Hepatocyte (in vitro differentiated cells): Measurements from ENCODE around the gene LHX3. TPM values are rescaled to one million over a fixed set of nuclear protein-coding genes. Genes with fewer than 3 reads are reported as not detected.

ENCODE experiments used
- DNase-seq: peaks from one replicate; pipeline ENCODE4 v3.0.0-alpha.2; 2016; ENCODE audit warnings: low spot score
- H2AFZ ChIP-seq: fragments of 200-600 bp; sonication (generic); 2 replicates; pipeline ENCODE4 v1.6.0; 2016; ENCODE audit warnings: antibody characterized with exemption, mild to moderate bottlenecking
- H3K27ac ChIP-seq: fragments of 200-600 bp; sonication (generic); 2 replicates; pipeline ENCODE4 v1.5.1; 2016; ENCODE audit warnings: mild to moderate bottlenecking
- H3K27me3 ChIP-seq: fragments of 200-600 bp; sonication (generic); 2 replicates; pipeline ENCODE4 v1.6.1; 2016
- H3K36me3 ChIP-seq: fragments of 200-600 bp; sonication (generic); replicated peaks from 2 replicates; pipeline ENCODE4 v1.5.1; 2016; ENCODE audit warnings: low read depth; ENCODE audit not compliant: insufficient read depth
- H3K4me1 ChIP-seq: fragments of 200-600 bp; sonication (generic); 2 replicates; pipeline ENCODE4 v1.5.1; 2016; ENCODE audit warnings: mild to moderate bottlenecking, moderate library complexity; ENCODE audit not compliant: insufficient read depth
- H3K4me2 ChIP-seq: fragments of 200-600 bp; sonication (generic); 2 replicates; pipeline ENCODE4 v1.6.0; 2016
- H3K4me3 ChIP-seq: fragments of 200-600 bp; sonication (generic); 2 replicates; pipeline ENCODE4 v1.5.1; 2016; ENCODE audit warnings: mild to moderate bottlenecking
- H3K79me2 ChIP-seq: fragments of 200-600 bp; sonication (generic); 2 replicates; pipeline ENCODE4 v1.6.0; 2017; ENCODE audit warnings: mild to moderate bottlenecking
- H3K9me2 ChIP-seq: fragments of 200-600 bp; sonication (generic); replicated peaks from 2 replicates; pipeline ENCODE4 v1.6.0; 2017; ENCODE audit warnings: mild to moderate bottlenecking; ENCODE audit not compliant: insufficient read depth
- H3K9me3 ChIP-seq: fragments of 200-600 bp; sonication (generic); 2 replicates; pipeline ENCODE4 v1.5.1; 2016; ENCODE audit warnings: low read depth, mild to moderate bottlenecking
- H4K20me1 ChIP-seq: fragments of 200-600 bp; sonication (generic); 2 replicates; pipeline ENCODE4 v1.6.0; 2016; ENCODE audit warnings: mild to moderate bottlenecking; ENCODE audit not compliant: insufficient read depth, poor library complexity, severe bottlenecking
- EZH2 ChIP-seq: fragments of 200-600 bp; sonication (generic); IDR thresholded peaks from 2 replicates; pipeline ENCODE4 v1.6.1; 2016; ENCODE audit warnings: antibody characterized with exemption, mild to moderate bottlenecking, borderline replicate concordance
- EZH2phosphoT487 ChIP-seq: fragments of 200-600 bp; sonication (generic); IDR thresholded peaks from one replicate; pipeline ENCODE4 v1.6.1; 2018; ENCODE audit warnings: antibody characterized with exemption, mild to moderate bottlenecking, low read depth, moderate library complexity; ENCODE audit not compliant: unreplicated experiment, severe bottlenecking
- WGBS: methylation state at CpG from one replicate; pipeline ENCODE4 v1.1.6; 2016; ENCODE audit warnings: low lambda C conversion rate; ENCODE audit errors: missing lambda C conversion rate; 5-methylcytosine and 5-hydroxymethylcytosine counted together
- polyA plus RNA-seq: library from polyadenylated mRNA; unstranded; fragments of >200 nt; fragmentation: Nextera tagmentation; extraction: Ambion mirVana; gene quantifications from 2 replicates; pipeline ENCODE4 v1.2.1, GENCODE V29; 2016
- total RNA-seq: library from RNA; depleted of rRNA; stranded (reverse); fragments of >200 nt; gene quantifications from 2 replicates; pipeline ENCODE4 v1.2.3, GENCODE V29; 2014
- TF ChIP-seq, protein P1 (sequence below): fragments of 200-600 bp; sonication (generic); IDR thresholded peaks from 2 replicates; pipeline ENCODE4 v1.5.1; 2016; ENCODE audit warnings: antibody characterized with exemption, mild to moderate bottlenecking; ENCODE audit not compliant: poor library complexity

Gene LHX3
- total and polyA plus RNA-seq, 2 experiments from 2014 or later, result not detected

DNA sequence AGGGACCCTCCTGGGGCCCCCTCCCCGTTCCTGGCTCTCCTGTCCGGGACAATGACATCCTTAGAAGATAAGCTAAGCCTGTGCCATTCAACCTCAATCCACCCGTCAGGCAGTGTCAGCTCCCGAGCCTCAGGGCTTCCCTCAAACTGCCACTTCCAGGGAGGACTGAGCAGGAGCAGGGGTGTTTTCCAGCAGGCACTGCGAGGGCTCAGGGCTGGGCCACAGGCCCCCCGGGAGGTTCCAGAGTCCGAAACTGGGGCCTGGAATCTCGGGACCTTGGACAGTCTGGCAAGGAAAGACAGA, 26.2 kb downstream of the LHX3 start:
- peaks cover 5% of the 10 kb centered on the region for H3K4me1 ChIP-seq
- no peaks in the 10 kb centered on the region for H3K9me3 ChIP-seq
- H3K79me2 ChIP-seq, result no peaks in the 10 kb centered on the region
- no peak overlapping the region for H3K27ac ChIP-seq
- no peak overlapping the region for H3K4me2 ChIP-seq
- H2AFZ ChIP-seq, result no peak overlapping the region
- no peaks in the 10 kb centered on the region for H3K9me2 ChIP-seq
- no peaks in the 10 kb centered on the region for H3K36me3 ChIP-seq
- no peaks in the 10 kb centered on the region for H4K20me1 ChIP-seq
- no peaks in the 10 kb centered on the region for H3K27me3 ChIP-seq
- H3K4me3 ChIP-seq, result no peak overlapping the region
- 33% methylated on average over 8 of the region's 8 CpGs for WGBS
- TF ChIP-seq, protein P1, sequence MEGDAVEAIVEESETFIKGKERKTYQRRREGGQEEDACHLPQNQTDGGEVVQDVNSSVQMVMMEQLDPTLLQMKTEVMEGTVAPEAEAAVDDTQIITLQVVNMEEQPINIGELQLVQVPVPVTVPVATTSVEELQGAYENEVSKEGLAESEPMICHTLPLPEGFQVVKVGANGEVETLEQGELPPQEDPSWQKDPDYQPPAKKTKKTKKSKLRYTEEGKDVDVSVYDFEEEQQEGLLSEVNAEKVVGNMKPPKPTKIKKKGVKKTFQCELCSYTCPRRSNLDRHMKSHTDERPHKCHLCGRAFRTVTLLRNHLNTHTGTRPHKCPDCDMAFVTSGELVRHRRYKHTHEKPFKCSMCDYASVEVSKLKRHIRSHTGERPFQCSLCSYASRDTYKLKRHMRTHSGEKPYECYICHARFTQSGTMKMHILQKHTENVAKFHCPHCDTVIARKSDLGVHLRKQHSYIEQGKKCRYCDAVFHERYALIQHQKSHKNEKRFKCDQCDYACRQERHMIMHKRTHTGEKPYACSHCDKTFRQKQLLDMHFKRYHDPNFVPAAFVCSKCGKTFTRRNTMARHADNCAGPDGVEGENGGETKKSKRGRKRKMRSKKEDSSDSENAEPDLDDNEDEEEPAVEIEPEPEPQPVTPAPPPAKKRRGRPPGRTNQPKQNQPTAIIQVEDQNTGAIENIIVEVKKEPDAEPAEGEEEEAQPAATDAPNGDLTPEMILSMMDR, result no peak
- DNase-seq, result no peak

DNA sequence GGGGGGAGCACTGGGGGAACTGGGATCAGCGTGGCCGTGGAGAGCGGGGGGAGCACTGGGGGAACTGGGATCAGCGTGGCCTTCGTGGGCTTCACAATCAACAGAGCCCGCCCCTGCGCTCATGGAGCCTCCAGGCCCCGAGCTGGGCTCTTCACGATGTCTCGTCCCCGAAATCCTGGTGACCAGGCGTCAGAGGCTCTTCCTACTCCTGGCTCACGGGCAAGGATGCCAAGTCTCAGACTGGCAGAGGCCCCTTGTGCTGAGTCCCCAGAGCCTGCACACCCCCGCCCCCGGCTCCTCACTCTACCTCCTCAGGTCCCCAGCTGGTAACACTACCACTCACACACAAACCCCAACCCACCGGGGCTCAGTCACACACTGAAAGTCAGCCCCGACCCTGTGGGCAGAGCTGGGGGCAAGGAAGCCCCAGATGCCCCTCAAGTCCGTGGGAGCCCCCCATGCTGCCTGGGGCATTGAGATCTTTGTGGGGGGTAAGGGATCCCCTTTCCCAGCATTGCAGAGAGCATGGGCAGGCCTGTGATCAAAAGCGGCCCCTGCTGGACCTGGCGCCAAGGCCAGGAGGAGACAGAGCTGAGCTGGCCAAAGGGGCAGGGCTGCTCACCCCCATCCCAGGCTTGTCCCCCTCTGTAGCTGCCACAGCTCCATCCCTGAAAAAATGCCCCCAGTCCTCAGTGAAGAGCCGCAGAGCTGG, 26.7 kb downstream of the LHX3 start:
- Histone ChIP-seq H3K79me2 (no peaks in the 10 kb centered on the region), H3K4me1 (peaks cover 5% of the 10 kb centered on the region), H3K36me3 (no peaks in the 10 kb centered on the region), H3K4me2 (no peak overlapping the region), H3K9me3 (no peaks in the 10 kb centered on the region), H3K27ac (no peak overlapping the region), H3K9me2 (no peaks in the 10 kb centered on the region), H3K27me3 (no peaks in the 10 kb centered on the region), H4K20me1 (no peaks in the 10 kb centered on the region), H3K4me3 (no peak overlapping the region), H2AFZ (no peak overlapping the region)
- 97% methylated on average over 16 of the region's 21 CpGs for WGBS
- DNase-seq, result no peak
- TF ChIP-seq, protein P1, result no peak
- TF ChIP-seq EZH2phosphoT487, result no peak
- no peak for TF ChIP-seq EZH2

DNA sequence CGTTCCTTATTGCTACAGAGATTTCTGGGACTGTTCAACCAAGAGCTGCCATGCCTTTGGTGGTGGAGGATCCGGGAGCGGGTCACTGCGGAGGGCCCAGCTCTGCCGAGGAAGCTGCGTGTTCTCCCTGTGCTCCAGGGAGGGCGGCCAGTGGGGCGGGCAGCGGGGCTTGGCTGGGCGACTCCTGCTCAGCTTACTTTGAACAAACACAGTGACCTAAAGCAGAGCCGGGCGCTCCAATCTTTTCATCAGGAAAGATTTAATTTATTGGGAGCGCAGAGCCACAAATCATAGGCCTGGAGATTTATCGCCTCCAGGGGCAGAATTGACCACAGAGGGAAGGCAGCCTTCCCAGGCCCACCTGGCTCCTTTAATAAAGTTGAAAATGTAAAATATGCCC, 27.7 kb downstream of the LHX3 start:
- H3K4me1 ChIP-seq, result peaks cover 5% of the 10 kb centered on the region
- WGBS, result 84% methylated on average over 14 of the region's 14 CpGs
- H3K27ac ChIP-seq, result no peak overlapping the region
- H3K79me2 ChIP-seq, result no peaks in the 10 kb centered on the region
- DNase-seq, result no peak
- no peaks in the 10 kb centered on the region for H3K9me2 ChIP-seq
- TF ChIP-seq EZH2phosphoT487 (no peak), EZH2 (no peak)
- TF ChIP-seq, protein P1, result no peak
- H3K27me3 ChIP-seq, result no peaks in the 10 kb centered on the region
- H3K36me3 ChIP-seq, result no peaks in the 10 kb centered on the region
- H4K20me1 ChIP-seq, result no peaks in the 10 kb centered on the region
- H2AFZ ChIP-seq, result no peak overlapping the region
- no peak overlapping the region for H3K4me2 ChIP-seq
- H3K9me3 ChIP-seq, result no peaks in the 10 kb centered on the region
- H3K4me3 ChIP-seq, result no peak overlapping the region
